Ishikawa (cell line): Measurements from ENCODE around the gene PDIK1L.

ENCODE experiments used
- CEBPB ChIP-seq: IDR thresholded peaks from 2 replicates; pipeline ENCODE4 v1.6.1; 2012
- CREB1 ChIP-seq: IDR thresholded peaks from 2 replicates; pipeline ENCODE4 v1.6.1; 2012; ENCODE audit warnings: low read depth
- EGR1 ChIP-seq: IDR thresholded peaks from 2 replicates; pipeline ENCODE4 v1.6.1; 2012
- EP300 ChIP-seq: IDR thresholded peaks from 2 replicates; pipeline ENCODE4 v1.6.1; 2012; ENCODE audit warnings: borderline replicate concordance
- FOXM1 ChIP-seq: IDR thresholded peaks from 2 replicates; pipeline ENCODE4 v1.6.1; 2012; ENCODE audit warnings: low read depth, borderline replicate concordance
- NFIC ChIP-seq: IDR thresholded peaks from 2 replicates; pipeline ENCODE4 v1.6.1; 2012
- RAD21 ChIP-seq: IDR thresholded peaks from 2 replicates; pipeline ENCODE4 v1.6.1; 2012; ENCODE audit warnings: low read depth
- REST ChIP-seq: IDR thresholded peaks from 2 replicates; pipeline ENCODE4 v1.6.1; 2012; ENCODE audit warnings: low read depth, mild to moderate bottlenecking
- TAF1 ChIP-seq: IDR thresholded peaks from 2 replicates; pipeline ENCODE4 v1.6.1; 2012; ENCODE audit warnings: low read depth, mild to moderate bottlenecking
- TCF12 ChIP-seq: IDR thresholded peaks from 2 replicates; pipeline ENCODE4 v1.6.1; 2012; ENCODE audit warnings: low read depth
- TEAD4 ChIP-seq: IDR thresholded peaks from 2 replicates; pipeline ENCODE4 v1.6.1; 2012
- USF1 ChIP-seq: IDR thresholded peaks from 2 replicates; pipeline ENCODE4 v1.6.1; 2012
- YY1 ChIP-seq: IDR thresholded peaks from 2 replicates; pipeline ENCODE4 v1.6.1; 2012; ENCODE audit warnings: low read depth
- ZBTB7A ChIP-seq: IDR thresholded peaks from 2 replicates; pipeline ENCODE4 v1.6.1; 2012; ENCODE audit warnings: low read depth
- TF ChIP-seq, protein P1 (sequence below): IDR thresholded peaks from 2 replicates; pipeline ENCODE4 v1.6.1; 2012

The PDIK1L gene

GRCh38 chr1:26111530-26112406 is at the start of gene PDIK1L:
Gene PDIK1L, plus strand, starts transcription at chr1:26111824. Its CDS starts 2,485 bp downstream, at chr1:26114309.
- TF ChIP-seq, protein P1, sequence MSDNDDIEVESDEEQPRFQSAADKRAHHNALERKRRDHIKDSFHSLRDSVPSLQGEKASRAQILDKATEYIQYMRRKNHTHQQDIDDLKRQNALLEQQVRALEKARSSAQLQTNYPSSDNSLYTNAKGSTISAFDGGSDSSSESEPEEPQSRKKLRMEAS = peak; percentile 76
- peak; percentile 51 for TF ChIP-seq USF1
- no peak for TF ChIP-seq EGR1
- TF ChIP-seq RAD21 = no peak
- 0 out of 2 replicates have a peak, but pooled peaks have one; percentile 5 for TF ChIP-seq NFIC
- no peak for TF ChIP-seq FOXM1
- peak; percentile 81 for TF ChIP-seq TAF1
- TF ChIP-seq YY1 = peak; percentile 93
- no peak for TF ChIP-seq TCF12
- no peak; the same call in 1 of the 2 replicates for TF ChIP-seq ZBTB7A
- no peak for TF ChIP-seq REST
- no peak for TF ChIP-seq CEBPB
- no peak for TF ChIP-seq EP300
- no peak for TF ChIP-seq TEAD4
- TF ChIP-seq CREB1 = 0 out of 2 replicates have a peak, but pooled peaks have one; percentile 26

DNA sequence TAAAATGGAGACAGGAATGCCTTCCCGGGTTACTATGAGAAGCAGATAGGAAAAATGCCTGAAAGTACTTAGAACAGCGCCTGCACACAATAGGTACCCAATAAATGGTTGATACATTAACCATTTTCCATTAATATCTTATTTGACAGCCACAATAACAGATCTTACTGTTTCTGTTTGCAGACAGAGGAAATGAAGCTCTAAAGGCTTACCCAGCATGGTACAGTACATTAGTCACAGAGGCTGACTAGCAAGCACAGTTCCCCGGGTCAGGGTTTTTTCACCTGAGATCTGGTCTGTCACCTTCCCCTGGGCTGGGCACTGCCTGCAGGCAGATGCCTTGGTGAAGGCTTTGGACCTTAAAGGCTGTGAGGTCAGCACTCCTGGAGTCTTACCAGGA is 47.1 kb upstream of the PDIK1L start:
- TF ChIP-seq CREB1 (no peak), TEAD4 (no peak), CEBPB (no peak), USF1 (no peak), ZBTB7A (no peak), FOXM1 (no peak), EP300 (no peak), NFIC (no peak), TCF12 (no peak), YY1 (no peak), REST (no peak), EGR1 (no peak)
- TF ChIP-seq, protein P1 = no peak

- TF ChIP-seq EP300 = no peak
- TF ChIP-seq TAF1 = no peak
- no peak for TF ChIP-seq FOXM1
- no peak for TF ChIP-seq YY1
- TF ChIP-seq EGR1 = no peak
- TF ChIP-seq, protein P1 = no peak
- TF ChIP-seq TEAD4 = no peak
- no peak for TF ChIP-seq USF1
- no peak for TF ChIP-seq RAD21
- TF ChIP-seq REST = no peak
- TF ChIP-seq TCF12 = no peak
- no peak for TF ChIP-seq CREB1
- no peak for TF ChIP-seq CEBPB
Measured at GRCh38 chr1:26066160-26066559, 45.5 kb upstream of the PDIK1L start.
